ENCODE results near the gene KCNK16.

KCNK16 gene

DNA sequence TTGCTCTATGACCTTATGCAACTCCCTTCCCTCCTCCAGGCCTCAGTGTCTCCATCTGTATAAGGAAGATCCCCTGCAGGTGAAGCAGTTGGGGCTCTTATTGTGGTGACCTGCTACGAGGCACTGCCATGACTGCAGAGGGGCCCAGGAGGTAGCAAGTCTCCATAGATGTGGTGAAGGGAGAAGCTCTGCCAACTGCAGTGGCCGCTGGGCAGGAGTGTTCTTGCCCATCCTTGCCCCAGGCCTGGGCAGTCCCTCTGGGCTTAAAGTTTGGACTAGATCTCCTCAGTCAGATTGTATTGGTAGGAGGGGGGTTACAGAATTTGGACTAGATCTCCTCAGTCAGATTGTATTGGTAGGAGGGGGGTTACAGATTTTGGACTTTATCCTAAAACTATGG, 20.5 kb downstream of the KCNK16 start:
- Histone ChIP-seq H3K9ac (no peak overlapping the region), H3K4me3 (ENCODE audit: low read depth, low read length) (no peak overlapping the region), H3K36me3 (ENCODE audit: control insufficient read depth, insufficient read depth, low read length) (no peaks in the 10 kb centered on the region), H3K4me2 (ENCODE audit: low read length) (no peak overlapping the region), H3K9me3 (ENCODE audit: control insufficient read depth, low read length) (no peaks in the 10 kb centered on the region), H3K4me1 (no peaks in the 10 kb centered on the region), H3K27me3 (ENCODE audit: control insufficient read depth, insufficient read depth, low read length) (no peaks in the 10 kb centered on the region), H2AFZ (no peak overlapping the region), H3K79me2 (no peaks in the 10 kb centered on the region), H3K27ac (no peak overlapping the region)
- TF ChIP-seq, protein P1, sequence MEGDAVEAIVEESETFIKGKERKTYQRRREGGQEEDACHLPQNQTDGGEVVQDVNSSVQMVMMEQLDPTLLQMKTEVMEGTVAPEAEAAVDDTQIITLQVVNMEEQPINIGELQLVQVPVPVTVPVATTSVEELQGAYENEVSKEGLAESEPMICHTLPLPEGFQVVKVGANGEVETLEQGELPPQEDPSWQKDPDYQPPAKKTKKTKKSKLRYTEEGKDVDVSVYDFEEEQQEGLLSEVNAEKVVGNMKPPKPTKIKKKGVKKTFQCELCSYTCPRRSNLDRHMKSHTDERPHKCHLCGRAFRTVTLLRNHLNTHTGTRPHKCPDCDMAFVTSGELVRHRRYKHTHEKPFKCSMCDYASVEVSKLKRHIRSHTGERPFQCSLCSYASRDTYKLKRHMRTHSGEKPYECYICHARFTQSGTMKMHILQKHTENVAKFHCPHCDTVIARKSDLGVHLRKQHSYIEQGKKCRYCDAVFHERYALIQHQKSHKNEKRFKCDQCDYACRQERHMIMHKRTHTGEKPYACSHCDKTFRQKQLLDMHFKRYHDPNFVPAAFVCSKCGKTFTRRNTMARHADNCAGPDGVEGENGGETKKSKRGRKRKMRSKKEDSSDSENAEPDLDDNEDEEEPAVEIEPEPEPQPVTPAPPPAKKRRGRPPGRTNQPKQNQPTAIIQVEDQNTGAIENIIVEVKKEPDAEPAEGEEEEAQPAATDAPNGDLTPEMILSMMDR (IDR thresholded peaks at IDR 0.05), result no peak

DNA sequence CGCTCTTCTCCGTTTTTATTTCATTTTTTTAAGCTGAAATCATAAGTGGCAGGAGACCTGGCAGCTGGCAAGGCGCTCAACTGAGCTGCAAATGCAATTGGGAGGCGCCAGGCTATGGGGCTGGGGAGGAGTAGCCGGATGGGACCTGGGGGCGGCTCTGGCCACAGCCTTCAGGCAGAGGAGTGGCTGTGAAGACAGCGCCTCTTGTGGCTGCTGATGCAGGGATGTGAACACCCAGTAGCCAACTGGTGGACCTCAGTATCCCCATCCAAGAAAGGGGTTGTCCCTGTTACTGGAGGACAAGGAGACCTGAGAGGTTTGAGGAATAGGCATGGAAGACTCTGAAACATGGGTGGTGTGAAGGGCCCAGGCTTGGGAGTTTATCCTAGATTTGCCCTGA, 20.9 kb downstream of the KCNK16 start:
- H3K27ac ChIP-seq, result no peak overlapping the region

DNA sequence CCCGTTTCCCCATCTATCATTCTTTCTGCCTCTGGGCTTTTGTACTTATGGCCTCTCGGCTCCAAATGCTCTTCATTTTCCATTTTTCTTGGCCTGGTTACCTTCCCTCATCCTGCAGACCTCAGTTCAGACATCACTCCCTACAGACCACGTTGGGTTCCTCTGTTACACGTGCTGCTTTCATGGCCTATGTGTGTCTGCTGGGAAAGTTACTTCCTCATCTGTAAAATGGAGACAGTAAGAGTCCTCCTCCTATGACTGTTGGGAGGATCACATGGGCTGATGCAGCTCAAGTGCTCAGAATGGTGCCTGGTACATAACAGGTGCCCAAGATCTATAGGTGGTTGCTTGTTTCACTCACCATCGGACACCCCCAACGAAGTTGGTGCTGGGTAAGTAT, 21.8 kb downstream of the KCNK16 start:
- Histone ChIP-seq H3K4me3 (ENCODE audit: low read depth, low read length) (no peak overlapping the region), H2AFZ (no peak overlapping the region), H3K36me3 (ENCODE audit: control insufficient read depth, insufficient read depth, low read length) (no peaks in the 10 kb centered on the region), H3K27me3 (ENCODE audit: control insufficient read depth, insufficient read depth, low read length) (no peaks in the 10 kb centered on the region), H3K27ac (no peak overlapping the region), H3K9ac (no peak overlapping the region), H3K79me2 (no peaks in the 10 kb centered on the region), H3K4me2 (ENCODE audit: low read length) (no peak overlapping the region), H3K9me3 (ENCODE audit: control insufficient read depth, low read length) (no peaks in the 10 kb centered on the region), H3K4me1 (no peaks in the 10 kb centered on the region)
- TF ChIP-seq, protein P1 (IDR thresholded peaks at IDR 0.05), result no peak

More for the DNA sequence above, 20.9 kb downstream of the KCNK16 start:
- Histone ChIP-seq H2AFZ (no peak overlapping the region), H3K36me3 (ENCODE audit: control insufficient read depth, insufficient read depth, low read length) (no peaks in the 10 kb centered on the region), H3K4me1 (no peaks in the 10 kb centered on the region), H3K9me3 (ENCODE audit: control insufficient read depth, low read length) (no peaks in the 10 kb centered on the region), H3K4me2 (ENCODE audit: low read length) (no peak overlapping the region), H3K9ac (no peak overlapping the region), H3K4me3 (ENCODE audit: low read depth, low read length) (no peak overlapping the region), H3K27me3 (ENCODE audit: control insufficient read depth, insufficient read depth, low read length) (no peaks in the 10 kb centered on the region), H3K79me2 (no peaks in the 10 kb centered on the region)
- TF ChIP-seq, protein P1 (IDR thresholded peaks at IDR 0.05), result no peak

DNA sequence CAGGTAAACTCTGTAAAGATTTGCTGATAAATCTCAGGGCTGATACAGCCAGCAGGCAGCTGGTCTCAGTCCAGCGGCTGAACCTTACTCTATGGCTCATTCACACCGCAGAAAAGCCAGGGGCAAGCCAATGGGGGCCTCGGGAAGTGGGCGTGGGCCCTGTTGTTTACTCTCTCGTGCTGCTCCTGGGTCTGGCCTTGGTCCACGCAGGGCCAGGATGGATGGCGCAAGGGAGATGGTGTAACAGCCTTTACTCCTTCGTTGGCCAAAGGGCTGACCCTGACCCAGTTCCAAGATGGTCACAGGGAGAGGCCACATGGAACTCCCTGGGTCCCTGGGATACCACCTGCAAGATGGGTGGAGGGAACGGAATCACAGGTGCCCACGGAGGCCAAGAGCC, 24.4 kb downstream of the KCNK16 start:
- peak overlapping the region; percentile 13 for H2AFZ ChIP-seq
- H3K4me1 ChIP-seq, result no peaks in the 10 kb centered on the region
- H3K36me3 ChIP-seq (ENCODE audit: control insufficient read depth, insufficient read depth, low read length), result no peaks in the 10 kb centered on the region
- H3K4me3 ChIP-seq (ENCODE audit: low read depth, low read length), result no peak overlapping the region
- no peaks in the 10 kb centered on the region for H3K27me3 ChIP-seq (ENCODE audit: control insufficient read depth, insufficient read depth, low read length)
- no peak overlapping the region for H3K4me2 ChIP-seq (ENCODE audit: low read length)
- H3K9me3 ChIP-seq (ENCODE audit: control insufficient read depth, low read length), result no peaks in the 10 kb centered on the region
- no peak overlapping the region for H3K9ac ChIP-seq
- TF ChIP-seq, protein P1 (IDR thresholded peaks at IDR 0.05), result no peak
- H3K79me2 ChIP-seq, result no peaks in the 10 kb centered on the region
- no peak overlapping the region for H3K27ac ChIP-seq

DNA sequence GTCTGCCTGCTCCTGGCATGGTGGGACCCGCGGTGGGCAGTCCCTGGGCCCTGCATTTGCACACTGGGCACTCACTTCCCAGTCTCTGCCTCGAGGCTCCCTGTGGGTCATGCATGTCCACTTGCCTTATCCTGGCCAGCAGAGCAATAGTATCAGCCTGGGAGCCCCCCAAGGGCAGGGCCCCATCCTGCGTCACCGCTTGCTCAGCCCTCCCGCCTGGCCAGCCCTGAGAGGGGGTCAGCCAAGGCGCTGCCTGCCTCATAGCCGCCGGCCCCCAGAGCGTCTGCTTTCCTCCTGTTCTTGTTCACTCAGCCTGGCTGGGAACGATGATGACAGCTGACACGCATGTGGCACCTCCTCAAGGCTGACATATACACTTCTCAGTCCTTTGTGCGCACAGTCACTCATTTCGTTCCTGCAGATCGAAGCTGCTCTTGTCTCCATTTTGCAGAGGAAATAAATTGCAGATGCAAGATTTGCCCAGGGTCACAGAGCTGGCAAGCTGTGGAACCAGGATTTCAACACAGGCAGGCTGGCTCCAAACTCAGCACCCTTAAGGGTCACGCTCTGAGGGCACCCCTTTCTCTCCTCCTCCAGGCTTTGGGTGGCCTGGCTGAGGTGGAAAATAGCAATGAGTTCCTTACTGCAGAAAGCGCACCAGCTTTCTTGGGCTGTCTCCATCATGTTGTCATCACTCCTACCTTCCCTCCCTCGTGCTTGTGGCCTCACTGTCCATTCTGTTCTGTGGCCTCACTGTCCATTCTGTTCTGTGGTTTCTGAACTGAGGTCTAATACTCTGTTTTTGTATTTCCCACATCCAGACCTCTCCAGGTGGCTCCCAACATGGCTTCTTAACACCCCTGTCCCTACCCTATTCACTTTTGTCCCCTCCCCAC, 25.5 kb downstream of the KCNK16 start:
- H3K27ac ChIP-seq, result no peak overlapping the region
- H3K4me1 ChIP-seq, result no peaks in the 10 kb centered on the region
- H3K79me2 ChIP-seq, result no peaks in the 10 kb centered on the region
- H3K4me3 ChIP-seq (ENCODE audit: low read depth, low read length), result no peak overlapping the region
- no peaks in the 10 kb centered on the region for H3K27me3 ChIP-seq (ENCODE audit: control insufficient read depth, insufficient read depth, low read length)
- H2AFZ ChIP-seq, result no peak overlapping the region
- no peak overlapping the region for H3K9ac ChIP-seq
- TF ChIP-seq, protein P1 (IDR thresholded peaks at IDR 0.05), result no peak
- H3K9me3 ChIP-seq (ENCODE audit: control insufficient read depth, low read length), result no peaks in the 10 kb centered on the region
- no peaks in the 10 kb centered on the region for H3K36me3 ChIP-seq (ENCODE audit: control insufficient read depth, insufficient read depth, low read length)
- no peak overlapping the region for H3K4me2 ChIP-seq (ENCODE audit: low read length)
